GM23338 (cell line): ENCODE measurements around the gene ELFN2.

Experiments used
- CTCF ChIP-seq, 2 experiments: fragments of 200-600 bp in 1 of 2; sonication (generic) in 1 of 2; conservative IDR thresholded peaks; 2 replicates each; pipeline versions ENCODE4 v1.5.1 to v1.6.1; 2016 to 2017; ENCODE audit warnings: antibody characterized with exemption in 2 of 2, low read depth in 2 of 2, mild to moderate bottlenecking in 2 of 2, moderate library complexity in 1 of 2
- ZNF114 ChIP-seq: fragments of 250-450 bp; sonication (Bioruptor Pico); IDR thresholded peaks from 2 replicates; pipeline ENCODE4 v1.5.0; 2020; ENCODE audit warnings: mild to moderate bottlenecking, moderate library complexity

- TF ChIP-seq CTCF (conservative IDR thresholded peaks at IDR 0.05; ENCODE audit: low read depth in 2 of 2) (no peak), ZNF114 (CRISPR knock-in tag) (no peak)
Observed at GRCh38 chr22:37392721-37393328, 34.5 kb downstream of the ELFN2 start.
